C4-2B (cell line): Measurements from ENCODE around the gene PIAS1.

ENCODE experiments used
- ZFX ChIP-seq: fragments of 450-650 bp; IDR thresholded peaks from 2 replicates; pipeline ENCODE4 v1.6.1; 2017
- TF ChIP-seq, protein P1 (sequence below): fragments of 450-650 bp; conservative IDR thresholded peaks from 2 replicates; pipeline ENCODE4 v1.5.1; 2017; ENCODE audit warnings: mild to moderate bottlenecking

GRCh38 chr15:68207176-68207935, 153.2 kb downstream of the PIAS1 start:
- TF ChIP-seq, protein P1, sequence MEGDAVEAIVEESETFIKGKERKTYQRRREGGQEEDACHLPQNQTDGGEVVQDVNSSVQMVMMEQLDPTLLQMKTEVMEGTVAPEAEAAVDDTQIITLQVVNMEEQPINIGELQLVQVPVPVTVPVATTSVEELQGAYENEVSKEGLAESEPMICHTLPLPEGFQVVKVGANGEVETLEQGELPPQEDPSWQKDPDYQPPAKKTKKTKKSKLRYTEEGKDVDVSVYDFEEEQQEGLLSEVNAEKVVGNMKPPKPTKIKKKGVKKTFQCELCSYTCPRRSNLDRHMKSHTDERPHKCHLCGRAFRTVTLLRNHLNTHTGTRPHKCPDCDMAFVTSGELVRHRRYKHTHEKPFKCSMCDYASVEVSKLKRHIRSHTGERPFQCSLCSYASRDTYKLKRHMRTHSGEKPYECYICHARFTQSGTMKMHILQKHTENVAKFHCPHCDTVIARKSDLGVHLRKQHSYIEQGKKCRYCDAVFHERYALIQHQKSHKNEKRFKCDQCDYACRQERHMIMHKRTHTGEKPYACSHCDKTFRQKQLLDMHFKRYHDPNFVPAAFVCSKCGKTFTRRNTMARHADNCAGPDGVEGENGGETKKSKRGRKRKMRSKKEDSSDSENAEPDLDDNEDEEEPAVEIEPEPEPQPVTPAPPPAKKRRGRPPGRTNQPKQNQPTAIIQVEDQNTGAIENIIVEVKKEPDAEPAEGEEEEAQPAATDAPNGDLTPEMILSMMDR, result no peak
- TF ChIP-seq ZFX, result no peak
